MM.1S (cell line): ENCODE results near the gene NUDT6.

Experiments used
- EZH2phosphoT487 ChIP-seq: fragments of 300-600 bp; sonication (generic); IDR thresholded peaks from 2 replicates; pipeline ENCODE4 v1.6.1; 2018; ENCODE audit warnings: antibody characterized with exemption, low read length
- TF ChIP-seq, protein P1 (sequence below): fragments of 300-600 bp; sonication (generic); IDR thresholded peaks from 2 replicates; pipeline ENCODE4 v1.5.1; 2016; ENCODE audit warnings: antibody characterized with exemption, low read length, mixed read lengths

DNA sequence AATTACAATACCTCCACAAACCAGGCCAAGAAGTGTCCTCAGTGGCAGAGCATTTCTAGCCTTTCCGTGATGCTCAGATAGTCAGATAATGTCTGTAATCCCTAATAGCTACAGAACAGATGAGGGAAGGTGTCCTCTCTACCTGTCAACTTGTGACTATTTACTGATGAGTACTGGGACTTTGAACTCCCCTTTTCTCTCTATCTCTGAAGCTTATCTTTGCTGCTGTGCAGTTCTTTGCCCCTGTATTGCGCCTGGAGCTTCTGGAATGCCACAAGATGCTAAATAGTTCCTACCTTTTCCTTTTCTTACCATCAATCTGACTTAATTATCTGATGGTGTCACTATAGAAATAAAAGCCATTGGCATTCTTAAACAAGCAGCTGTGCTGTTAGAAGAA is 65.2 kb downstream of the NUDT6 start:
- TF ChIP-seq EZH2phosphoT487 = no peak
- TF ChIP-seq, protein P1, sequence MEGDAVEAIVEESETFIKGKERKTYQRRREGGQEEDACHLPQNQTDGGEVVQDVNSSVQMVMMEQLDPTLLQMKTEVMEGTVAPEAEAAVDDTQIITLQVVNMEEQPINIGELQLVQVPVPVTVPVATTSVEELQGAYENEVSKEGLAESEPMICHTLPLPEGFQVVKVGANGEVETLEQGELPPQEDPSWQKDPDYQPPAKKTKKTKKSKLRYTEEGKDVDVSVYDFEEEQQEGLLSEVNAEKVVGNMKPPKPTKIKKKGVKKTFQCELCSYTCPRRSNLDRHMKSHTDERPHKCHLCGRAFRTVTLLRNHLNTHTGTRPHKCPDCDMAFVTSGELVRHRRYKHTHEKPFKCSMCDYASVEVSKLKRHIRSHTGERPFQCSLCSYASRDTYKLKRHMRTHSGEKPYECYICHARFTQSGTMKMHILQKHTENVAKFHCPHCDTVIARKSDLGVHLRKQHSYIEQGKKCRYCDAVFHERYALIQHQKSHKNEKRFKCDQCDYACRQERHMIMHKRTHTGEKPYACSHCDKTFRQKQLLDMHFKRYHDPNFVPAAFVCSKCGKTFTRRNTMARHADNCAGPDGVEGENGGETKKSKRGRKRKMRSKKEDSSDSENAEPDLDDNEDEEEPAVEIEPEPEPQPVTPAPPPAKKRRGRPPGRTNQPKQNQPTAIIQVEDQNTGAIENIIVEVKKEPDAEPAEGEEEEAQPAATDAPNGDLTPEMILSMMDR = no peak
